Nephron progenitor cell (in vitro differentiated cells): ENCODE data around the gene ING1.

Experiments
- DNase-seq: peaks from one replicate; pipeline ENCODE4 v3.0.0; 2021
- H3K27ac Mint-ChIP-seq: 2 replicates; pipeline ENCODE4 v1.8.0; 2021; ENCODE audit warnings: mild to moderate bottlenecking, moderate library complexity, mixed read lengths
- H3K27me3 Mint-ChIP-seq: 2 replicates; pipeline ENCODE4 v1.8.0; 2021; ENCODE audit warnings: mild to moderate bottlenecking, low read depth, mixed read lengths; ENCODE audit not compliant: poor library complexity
- H3K36me3 Mint-ChIP-seq: 2 replicates; pipeline ENCODE4 v1.8.0; 2021; ENCODE audit warnings: low read depth, mixed read lengths
- H3K4me1 Mint-ChIP-seq: 2 replicates; pipeline ENCODE4 v1.8.0; 2021; ENCODE audit warnings: mixed read lengths
- H3K4me3 Mint-ChIP-seq: 2 replicates; pipeline ENCODE4 v1.8.0; 2021; ENCODE audit warnings: mild to moderate bottlenecking, moderate library complexity, mixed read lengths
- H3K9me3 Mint-ChIP-seq: 2 replicates; pipeline ENCODE4 v1.8.0; 2021; ENCODE audit warnings: mild to moderate bottlenecking, moderate library complexity, mixed read lengths
- CTCF ChIP-seq: fragments of 200-600 bp; sonication (generic); IDR thresholded peaks from 2 replicates; pipeline ENCODE4 v1.5.0; 2021; ENCODE audit warnings: antibody characterized with exemption

Gene ING1

GRCh38 chr13:110757296-110757695 lies 43.8 kb downstream of the ING1 start:
- DNase-seq: no peak

GRCh38 chr13:110758195-110758805 lies 44.8 kb downstream of the ING1 start:
- TF ChIP-seq CTCF: no peak
- Mint-ChIP-seq H3K27me3 (peaks cover 16% of the 10 kb centered on the region), H3K4me1 (peaks cover 5% of the 10 kb centered on the region), H3K4me3 (no peak overlapping the region), H3K27ac (no peak overlapping the region), H3K36me3 (peaks cover 5% of the 10 kb centered on the region), H3K9me3 (peaks cover 14% of the 10 kb centered on the region)
- DNase-seq: no peak

More at GRCh38 chr13:110757296-110757695, 43.8 kb downstream of the ING1 start:
- Mint-ChIP-seq H3K4me3 (no peak overlapping the region), H3K4me1 (peaks cover 5% of the 10 kb centered on the region), H3K27ac (no peak overlapping the region), H3K27me3 (peaks cover 16% of the 10 kb centered on the region), H3K9me3 (peaks cover 20% of the 10 kb centered on the region), H3K36me3 (peaks cover 14% of the 10 kb centered on the region)
- TF ChIP-seq CTCF: no peak

- Mint-ChIP-seq H3K4me1 (peaks cover 5% of the 10 kb centered on the region), H3K9me3 (peaks cover 14% of the 10 kb centered on the region), H3K4me3 (no peak overlapping the region), H3K27ac (peak overlapping the region; percentile 74), H3K27me3 (peaks cover 16% of the 10 kb centered on the region), H3K36me3 (no peaks in the 10 kb centered on the region)
- no peak for TF ChIP-seq CTCF
- no peak for DNase-seq
These were observed 46.2 kb downstream of the ING1 start for GRCh38 chr13:110759710-110760109.

GRCh38 chr13:110760611-110761010 lies 47.1 kb downstream of the ING1 start:
- peaks cover 14% of the 10 kb centered on the region for H3K9me3 Mint-ChIP-seq
- H3K27ac Mint-ChIP-seq: no peak overlapping the region

GRCh38 chr13:110766671-110767430 lies 53.4 kb downstream of the ING1 start:
- Mint-ChIP-seq H3K27ac (no peak overlapping the region), H3K4me1 (peaks cover 19% of the 10 kb centered on the region), H3K4me3 (no peak overlapping the region), H3K27me3 (peaks cover 21% of the 10 kb centered on the region), H3K36me3 (no peaks in the 10 kb centered on the region), H3K9me3 (peaks cover 8% of the 10 kb centered on the region)
- no peak for DNase-seq
- TF ChIP-seq CTCF: no peak

More at GRCh38 chr13:110760611-110761010, 47.1 kb downstream of the ING1 start:
- no peak for TF ChIP-seq CTCF
- no peaks in the 10 kb centered on the region for H3K36me3 Mint-ChIP-seq
- no peak for DNase-seq
- peaks cover 19% of the 10 kb centered on the region for H3K27me3 Mint-ChIP-seq
- H3K4me1 Mint-ChIP-seq: peaks cover 5% of the 10 kb centered on the region
- H3K4me3 Mint-ChIP-seq: no peak overlapping the region
